ENCODE measurements around the gene ARHGAP32. TPM values are rescaled to one million over a fixed set of nuclear protein-coding genes. Genes with fewer than 3 reads are reported as not detected.

The ARHGAP32 gene
- total RNA-seq, 1 experiment from 2014 or later: 54.0 TPM

GRCh38 chr11:129061492-129062230 lies 130.5 kb downstream of the ARHGAP32 start:
- Mint-ChIP-seq H3K36me3 (ENCODE audit: insufficient read depth, unreplicated experiment) (peaks cover 11% of the 10 kb centered on the region), H3K4me1 (ENCODE audit: low read depth, unreplicated experiment) (no peaks in the 10 kb centered on the region), H3K27me3 (ENCODE audit: insufficient read depth, unreplicated experiment) (no peaks in the 10 kb centered on the region), H3K4me3 (ENCODE audit: unreplicated experiment) (no peak overlapping the region), H3K27ac (ENCODE audit: unreplicated experiment) (no peak overlapping the region), H3K9me3 (ENCODE audit: unreplicated experiment) (no peaks in the 10 kb centered on the region)
- BruUV-seq (replicated peaks): no TSS peak
- intact Hi-C loops (cut with micrococcal nuclease; ENCODE audit: unreplicated experiment): no loop called here
- Histone ChIP-seq H3K36me3 (ENCODE audit: control insufficient read depth, insufficient read depth, low read length) (peaks cover 3% of the 10 kb centered on the region; the same call in 1 of the 2 replicates), H3K4me1 (no peaks in the 10 kb centered on the region; the same call in 1 of the 2 replicates), H3K9me3 (no peaks in the 10 kb centered on the region), H3K4me3 (ENCODE audit: low read depth, low read length) (no peak overlapping the region), H3K27me3 (replicated peaks; ENCODE audit: control insufficient read depth, insufficient read depth, low read length) (no peaks in the 10 kb centered on the region)
- POLR2A ChIA-PET: no interaction called here
- DNase-seq: no peak
- TF ChIP-seq, protein P1, sequence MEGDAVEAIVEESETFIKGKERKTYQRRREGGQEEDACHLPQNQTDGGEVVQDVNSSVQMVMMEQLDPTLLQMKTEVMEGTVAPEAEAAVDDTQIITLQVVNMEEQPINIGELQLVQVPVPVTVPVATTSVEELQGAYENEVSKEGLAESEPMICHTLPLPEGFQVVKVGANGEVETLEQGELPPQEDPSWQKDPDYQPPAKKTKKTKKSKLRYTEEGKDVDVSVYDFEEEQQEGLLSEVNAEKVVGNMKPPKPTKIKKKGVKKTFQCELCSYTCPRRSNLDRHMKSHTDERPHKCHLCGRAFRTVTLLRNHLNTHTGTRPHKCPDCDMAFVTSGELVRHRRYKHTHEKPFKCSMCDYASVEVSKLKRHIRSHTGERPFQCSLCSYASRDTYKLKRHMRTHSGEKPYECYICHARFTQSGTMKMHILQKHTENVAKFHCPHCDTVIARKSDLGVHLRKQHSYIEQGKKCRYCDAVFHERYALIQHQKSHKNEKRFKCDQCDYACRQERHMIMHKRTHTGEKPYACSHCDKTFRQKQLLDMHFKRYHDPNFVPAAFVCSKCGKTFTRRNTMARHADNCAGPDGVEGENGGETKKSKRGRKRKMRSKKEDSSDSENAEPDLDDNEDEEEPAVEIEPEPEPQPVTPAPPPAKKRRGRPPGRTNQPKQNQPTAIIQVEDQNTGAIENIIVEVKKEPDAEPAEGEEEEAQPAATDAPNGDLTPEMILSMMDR (IDR thresholded peaks at IDR 0.05; ENCODE audit: insufficient read depth in 1 of 2, low read depth in 1 of 2, low read length in 1 of 2, severe bottlenecking in 1 of 2, unreplicated experiment in 1 of 2): no peak
- CTCF ChIA-PET: no interaction called here

DNA sequence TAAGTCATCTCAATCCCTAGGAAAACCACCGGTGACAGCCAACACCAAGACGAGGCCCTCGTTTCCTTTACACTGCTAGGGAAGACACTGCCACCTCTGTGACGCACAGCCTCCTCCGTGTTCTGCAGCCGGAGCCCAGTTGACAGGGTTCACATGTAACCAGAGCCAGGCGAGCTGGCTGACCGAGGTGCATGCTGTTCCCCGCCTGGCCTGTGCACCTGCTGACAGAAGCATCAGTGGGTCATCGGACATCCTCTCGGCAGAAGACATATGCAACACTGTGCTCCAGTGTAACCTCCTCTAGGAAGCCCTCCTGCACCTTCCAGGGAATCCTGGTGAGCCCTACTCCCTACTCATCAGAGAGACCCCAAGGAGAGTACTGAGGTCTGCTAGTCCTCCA lies 135.2 kb downstream of the ARHGAP32 start:
- Mint-ChIP-seq H3K36me3 (ENCODE audit: insufficient read depth, unreplicated experiment) (no peaks in the 10 kb centered on the region), H3K9me3 (ENCODE audit: unreplicated experiment) (no peaks in the 10 kb centered on the region), H3K4me1 (ENCODE audit: low read depth, unreplicated experiment) (no peaks in the 10 kb centered on the region), H3K4me3 (ENCODE audit: unreplicated experiment) (no peak overlapping the region), H3K27me3 (ENCODE audit: insufficient read depth, unreplicated experiment) (no peaks in the 10 kb centered on the region), H3K27ac (ENCODE audit: unreplicated experiment) (no peak overlapping the region)
- CTCF ChIA-PET: no interaction called here
- Histone ChIP-seq H3K9me3 (no peaks in the 10 kb centered on the region), H3K4me3 (ENCODE audit: low read depth, low read length) (no peak overlapping the region), H3K36me3 (ENCODE audit: control insufficient read depth, insufficient read depth, low read length) (peaks cover 2% of the 10 kb centered on the region; the same call in 1 of the 2 replicates), H3K4me1 (no peaks in the 10 kb centered on the region; the same call in 1 of the 2 replicates), H3K27me3 (replicated peaks; ENCODE audit: control insufficient read depth, insufficient read depth, low read length) (no peaks in the 10 kb centered on the region)
- BruUV-seq (replicated peaks): no TSS peak
- intact Hi-C loops (cut with micrococcal nuclease; ENCODE audit: unreplicated experiment): no loop called here
- TF ChIP-seq, protein P1 (IDR thresholded peaks at IDR 0.05; ENCODE audit: insufficient read depth in 1 of 2, low read depth in 1 of 2, low read length in 1 of 2, severe bottlenecking in 1 of 2, unreplicated experiment in 1 of 2): no peak
- POLR2A ChIA-PET: no interaction called here
- peak in 1 of 2 experiments; percentile 12 for DNase-seq

- POLR2A ChIA-PET: no interaction called here
- H3K9me3 Mint-ChIP-seq (ENCODE audit: unreplicated experiment): no peaks in the 10 kb centered on the region
- no TSS peak for BruUV-seq (replicated peaks)
- no peak overlapping the region for H3K4me3 Mint-ChIP-seq (ENCODE audit: unreplicated experiment)
- peaks cover 2% of the 10 kb centered on the region; the same call in 1 of the 2 replicates for H3K36me3 ChIP-seq (ENCODE audit: control insufficient read depth, insufficient read depth, low read length)
- intact Hi-C loops (cut with micrococcal nuclease; ENCODE audit: unreplicated experiment): no loop called here
- no peaks in the 10 kb centered on the region for H3K27me3 Mint-ChIP-seq (ENCODE audit: insufficient read depth, unreplicated experiment)
- no peaks in the 10 kb centered on the region for H3K4me1 Mint-ChIP-seq (ENCODE audit: low read depth, unreplicated experiment)
- H3K27ac Mint-ChIP-seq (ENCODE audit: unreplicated experiment): no peak overlapping the region
- no peaks in the 10 kb centered on the region for H3K9me3 ChIP-seq
- H3K27me3 ChIP-seq (replicated peaks; ENCODE audit: control insufficient read depth, insufficient read depth, low read length): no peaks in the 10 kb centered on the region
- no peak overlapping the region for H3K4me3 ChIP-seq (ENCODE audit: low read depth, low read length)
- no peak for DNase-seq
- peaks cover 5% of the 10 kb centered on the region for H3K36me3 Mint-ChIP-seq (ENCODE audit: insufficient read depth, unreplicated experiment)
- CTCF ChIA-PET: no interaction called here
- no peaks in the 10 kb centered on the region for H3K4me1 ChIP-seq
- TF ChIP-seq, protein P1 (IDR thresholded peaks at IDR 0.05; ENCODE audit: insufficient read depth in 1 of 2, low read depth in 1 of 2, low read length in 1 of 2, severe bottlenecking in 1 of 2, unreplicated experiment in 1 of 2): no peak
Measured at GRCh38 chr11:129055196-129055595, 136.9 kb downstream of the ARHGAP32 start.
